Loucy (cell line): ENCODE measurements around the gene PIGU.

Experiments used
- H2AFZ ChIP-seq: fragments of 200-600 bp; sonication (generic); 2 replicates; pipeline ENCODE4 v1.6.0; 2016; ENCODE audit warnings: antibody characterized with exemption, mild to moderate bottlenecking, low read length, moderate library complexity
- H3F3A ChIP-seq: fragments of 200-600 bp; 2 replicates; pipeline ENCODE4 v1.6.0; 2016; ENCODE audit warnings: antibody characterized with exemption, low read depth, mild to moderate bottlenecking
- H3K27me3 ChIP-seq: fragments of 200-600 bp; sonication (generic); 2 replicates; pipeline ENCODE4 v1.6.1; 2014; ENCODE audit warnings: low read length, mild to moderate bottlenecking; ENCODE audit not compliant: insufficient read depth, poor library complexity, severe bottlenecking
- H3K36me3 ChIP-seq: fragments of 200-600 bp; sonication (generic); 2 replicates; pipeline ENCODE4 v1.6.1; 2016; ENCODE audit warnings: low read length; ENCODE audit not compliant: insufficient read depth
- H3K4me1 ChIP-seq: fragments of 200-600 bp; sonication (generic); 2 replicates; pipeline ENCODE4 v1.5.1; 2014; ENCODE audit warnings: low read length, mild to moderate bottlenecking; ENCODE audit not compliant: insufficient read depth, poor library complexity, severe bottlenecking
- H3K4me2 ChIP-seq: fragments of 200-600 bp; sonication (generic); 2 replicates; pipeline ENCODE4 v1.6.0; 2014; ENCODE audit warnings: antibody characterized with exemption, low read length, low read depth, mild to moderate bottlenecking; ENCODE audit not compliant: poor library complexity, severe bottlenecking
- H3K4me3 ChIP-seq: fragments of 200-600 bp; sonication (generic); 2 replicates; pipeline ENCODE4 v1.5.1; 2014; ENCODE audit warnings: low read length, mild to moderate bottlenecking, mixed read lengths; ENCODE audit not compliant: poor library complexity, severe bottlenecking
- H3K79me2 ChIP-seq: fragments of 200-600 bp; sonication (generic); 2 replicates; pipeline ENCODE4 v1.6.1; 2014; ENCODE audit warnings: low read length; ENCODE audit not compliant: insufficient read depth
- H3K9ac ChIP-seq: fragments of 200-600 bp; sonication (generic); 2 replicates; pipeline ENCODE4 v1.6.0; 2014; ENCODE audit warnings: mild to moderate bottlenecking, low read depth, low read length, moderate library complexity; ENCODE audit not compliant: poor library complexity, severe bottlenecking
- H3K9me2 ChIP-seq: fragments of 200-600 bp; sonication (generic); replicated peaks from 2 replicates; pipeline ENCODE4 v1.6.1; 2016; ENCODE audit warnings: low read depth, low read length, mixed read lengths
- H3K9me3 ChIP-seq: fragments of 200-600 bp; sonication (generic); 2 replicates; pipeline ENCODE4 v1.6.1; 2014; ENCODE audit warnings: mild to moderate bottlenecking, antibody characterized with exemption, low read length, low read depth; ENCODE audit not compliant: insufficient read depth
- H4K20me1 ChIP-seq: fragments of 200-600 bp; sonication (generic); 2 replicates; pipeline ENCODE4 v1.6.0; 2014; ENCODE audit warnings: antibody characterized with exemption, low read length, mild to moderate bottlenecking; ENCODE audit not compliant: insufficient read depth, poor library complexity, severe bottlenecking
- CTCF ChIP-seq: fragments of 200-600 bp; sonication (generic); conservative IDR thresholded peaks from 2 replicates; pipeline ENCODE4 v1.5.1; 2014; ENCODE audit warnings: mild to moderate bottlenecking, antibody characterized with exemption, low read length
- EZH2phosphoT487 ChIP-seq: fragments of 200-600 bp; IDR thresholded peaks from 2 replicates; pipeline ENCODE4 v1.6.1; 2018; ENCODE audit warnings: antibody characterized with exemption, mild to moderate bottlenecking, moderate library complexity, borderline replicate concordance

PIGU gene

DNA sequence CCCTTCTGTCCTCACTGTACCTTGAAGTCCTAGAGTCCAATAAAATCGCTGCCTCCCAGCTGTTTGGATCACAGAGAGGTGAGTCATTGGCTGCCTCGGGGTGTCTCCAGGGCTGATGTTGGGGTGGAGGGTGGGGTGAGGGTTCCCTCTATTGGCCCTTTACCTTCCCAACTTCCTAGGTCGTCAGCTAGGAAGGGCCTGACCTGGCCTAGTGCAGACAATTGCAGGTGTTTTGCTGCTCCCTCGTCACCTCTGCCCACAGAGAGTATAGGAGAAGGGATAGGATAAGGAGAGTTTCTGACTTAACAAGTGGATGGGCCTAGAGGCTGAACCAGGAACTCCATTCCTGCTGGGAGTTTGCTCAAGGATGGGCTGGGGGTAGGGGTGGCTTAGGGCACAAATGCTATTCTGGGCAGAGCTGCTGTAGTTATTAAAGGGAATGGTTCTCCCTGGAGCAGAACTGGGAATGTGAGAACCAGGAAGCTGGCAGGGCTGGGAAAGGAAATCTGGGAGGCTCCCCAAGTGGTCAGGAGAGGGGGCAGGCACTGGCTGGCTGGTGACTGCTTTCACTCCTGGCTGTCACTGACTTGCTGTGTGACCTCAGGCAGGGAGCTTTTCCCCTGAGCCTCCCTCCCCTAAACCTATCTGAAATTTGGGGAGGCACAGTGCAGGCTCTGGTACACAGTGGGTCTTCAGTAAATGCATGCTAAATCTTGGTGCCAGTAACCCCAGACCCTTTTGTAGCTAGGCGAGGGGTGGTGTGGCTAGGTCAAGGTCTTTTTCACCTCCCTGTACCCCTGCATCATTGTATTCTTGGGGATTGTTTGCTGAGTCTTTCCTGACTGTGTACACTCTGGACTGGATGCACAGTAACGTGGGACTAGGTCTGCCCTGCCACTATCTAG, 28.8 kb upstream of the PIGU start:
- H3K27me3 ChIP-seq: no peaks in the 10 kb centered on the region
- no peaks in the 10 kb centered on the region for H4K20me1 ChIP-seq
- H3K36me3 ChIP-seq: no peaks in the 10 kb centered on the region
- no peaks in the 10 kb centered on the region for H3F3A ChIP-seq
- no peak overlapping the region for H3K9ac ChIP-seq
- no peaks in the 10 kb centered on the region for H3K79me2 ChIP-seq
- peak overlapping the region; percentile 100 for H3K4me2 ChIP-seq
- no peaks in the 10 kb centered on the region for H3K9me3 ChIP-seq
- peak overlapping the region; percentile 98; the same call in 1 of the 2 replicates for H2AFZ ChIP-seq
- H3K4me1 ChIP-seq: peaks cover 46% of the 10 kb centered on the region
- no peaks in the 10 kb centered on the region for H3K9me2 ChIP-seq
- TF ChIP-seq EZH2phosphoT487 (no peak), CTCF (no peak; the same call in 1 of the 2 replicates)
- peak overlapping the region; percentile 82 for H3K4me3 ChIP-seq

DNA sequence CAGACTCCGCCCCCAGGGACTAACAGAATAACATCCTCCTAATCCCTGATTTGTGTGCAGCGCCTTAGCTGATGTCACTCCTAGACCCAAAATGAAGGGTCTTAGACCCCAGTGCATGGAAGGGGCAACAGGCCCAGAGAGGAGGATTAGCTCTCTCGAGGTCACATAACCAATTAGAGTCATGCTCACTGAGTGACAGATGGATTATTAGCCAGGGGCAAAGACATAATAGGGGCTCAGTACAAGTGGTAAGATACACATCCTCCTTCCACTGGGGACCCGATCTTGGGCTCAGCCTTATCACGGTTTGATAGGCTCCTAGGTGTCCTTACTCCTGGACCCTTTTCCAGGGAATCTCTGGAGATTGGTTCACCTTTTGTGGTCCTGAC, 28.1 kb upstream of the PIGU start:
- H3K27me3 ChIP-seq: no peaks in the 10 kb centered on the region
- peak overlapping the region; percentile 82 for H3K4me3 ChIP-seq
- H4K20me1 ChIP-seq: no peaks in the 10 kb centered on the region
- H3K9me3 ChIP-seq: no peaks in the 10 kb centered on the region
- H3K4me2 ChIP-seq: peak overlapping the region; percentile 100
- no peaks in the 10 kb centered on the region for H3K9me2 ChIP-seq
- no peaks in the 10 kb centered on the region for H3K36me3 ChIP-seq
- H3F3A ChIP-seq: no peaks in the 10 kb centered on the region
- TF ChIP-seq CTCF (no peak), EZH2phosphoT487 (no peak)
- H3K4me1 ChIP-seq: peaks cover 46% of the 10 kb centered on the region
- H3K9ac ChIP-seq: peak overlapping the region; percentile 66
- H2AFZ ChIP-seq: peak overlapping the region; percentile 98
- H3K79me2 ChIP-seq: no peaks in the 10 kb centered on the region

GRCh38 chr20:34704177-34705007, 27.5 kb upstream of the PIGU start, which contains the start of gene TP53INP2:
TP53INP2 (plus strand) TSS chr20:34704344; CDS start chr20:34708740, 4,396 bp downstream.
- Histone ChIP-seq H4K20me1 (no peaks in the 10 kb centered on the region), H3K4me2 (peak within 1 kb of the TSS; percentile 100), H3K9ac (peak within 1 kb of the TSS; percentile 66), H3K79me2 (no peaks in the 10 kb centered on the region), H3K4me1 (peaks cover 46% of the 10 kb centered on the region), H3K4me3 (peak within 1 kb of the TSS; percentile 82), H3K36me3 (no peaks in the 10 kb centered on the region), H2AFZ (peak within 1 kb of the TSS; percentile 98), H3K27me3 (no peaks in the 10 kb centered on the region), H3F3A (no peaks in the 10 kb centered on the region), H3K9me3 (no peaks in the 10 kb centered on the region), H3K9me2 (no peaks in the 10 kb centered on the region)
- TF ChIP-seq EZH2phosphoT487 (no peak), CTCF (no peak)
